ENCODE data around the gene ZNF407.

ZNF407 gene

DNA sequence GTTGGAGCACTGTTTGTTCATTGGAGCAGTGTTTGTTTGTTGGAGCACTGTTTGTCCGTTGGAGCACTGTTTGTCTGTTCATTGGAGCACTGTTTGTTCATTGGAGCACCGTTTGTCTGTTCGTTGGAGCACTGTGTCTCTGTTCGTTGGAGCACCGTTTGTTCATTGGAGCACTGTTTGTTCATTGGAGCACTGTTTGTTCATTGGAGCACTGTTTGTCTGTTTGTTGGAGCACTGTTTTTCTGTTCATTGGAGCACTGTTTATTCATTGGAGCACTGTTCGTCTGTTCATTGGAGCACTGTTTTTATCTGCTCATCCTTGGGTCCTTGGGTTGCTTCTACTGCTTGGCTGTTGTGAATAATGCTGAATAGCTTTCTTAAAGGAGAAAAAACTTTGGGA lies 74.7 kb downstream of the ZNF407 start:
- Histone ChIP-seq H3K36me3 (ENCODE audit: control insufficient read depth, insufficient read depth, low read length) (peaks cover 5% of the 10 kb centered on the region), H3K4me3 (ENCODE audit: extremely low read depth, insufficient read depth, low read length, poor library complexity, severe bottlenecking) (no peak overlapping the region), H3K9me3 (ENCODE audit: control insufficient read depth, low read length) (peaks cover 8% of the 10 kb centered on the region), H3K4me1 (ENCODE audit: control insufficient read depth, insufficient read depth, low read length, poor library complexity, severe bottlenecking) (no peaks in the 10 kb centered on the region), H3K27ac (ENCODE audit: low read depth, low read length, severe bottlenecking) (no peak overlapping the region)
- 83 to 93% methylated on average over 3 to 4 of the region's 6 CpGs for WGBS, 2 experiments (ENCODE audit: insufficient coverage in 2 of 2)

GRCh38 chr18:74674487-74674886 lies 76.8 kb downstream of the ZNF407 start:
- H3K4me3 ChIP-seq (ENCODE audit: extremely low read depth, insufficient read depth, low read length, poor library complexity, severe bottlenecking) = no peak overlapping the region
- H3K36me3 ChIP-seq (ENCODE audit: control insufficient read depth, insufficient read depth, low read length) = peaks cover 5% of the 10 kb centered on the region
- H3K9me3 ChIP-seq (ENCODE audit: control insufficient read depth, low read length) = peaks cover 12% of the 10 kb centered on the region
- H3K4me1 ChIP-seq (ENCODE audit: control insufficient read depth, insufficient read depth, low read length, poor library complexity, severe bottlenecking) = no peaks in the 10 kb centered on the region
- peak overlapping the region; percentile 16 for H3K27ac ChIP-seq (ENCODE audit: low read depth, low read length, severe bottlenecking)
- 88 to 100% methylated on average over 1 of the region's 2 CpGs for WGBS, 2 experiments (ENCODE audit: insufficient coverage in 2 of 2)

- H3K36me3 ChIP-seq (ENCODE audit: control insufficient read depth, insufficient read depth, low read length) = peaks cover 5% of the 10 kb centered on the region
- no peak overlapping the region for H3K27ac ChIP-seq (ENCODE audit: low read depth, low read length, severe bottlenecking)
- H3K4me1 ChIP-seq (ENCODE audit: control insufficient read depth, insufficient read depth, low read length, poor library complexity, severe bottlenecking) = no peaks in the 10 kb centered on the region
- 67 to 91% methylated on average over 2 to 4 of the region's 6 CpGs for WGBS, 2 experiments (ENCODE audit: insufficient coverage in 2 of 2)
- no peak overlapping the region for H3K4me3 ChIP-seq (ENCODE audit: extremely low read depth, insufficient read depth, low read length, poor library complexity, severe bottlenecking)
- peaks cover 12% of the 10 kb centered on the region for H3K9me3 ChIP-seq (ENCODE audit: control insufficient read depth, low read length)
Measured at GRCh38 chr18:74679006-74679678, 81.5 kb downstream of the ZNF407 start.

DNA sequence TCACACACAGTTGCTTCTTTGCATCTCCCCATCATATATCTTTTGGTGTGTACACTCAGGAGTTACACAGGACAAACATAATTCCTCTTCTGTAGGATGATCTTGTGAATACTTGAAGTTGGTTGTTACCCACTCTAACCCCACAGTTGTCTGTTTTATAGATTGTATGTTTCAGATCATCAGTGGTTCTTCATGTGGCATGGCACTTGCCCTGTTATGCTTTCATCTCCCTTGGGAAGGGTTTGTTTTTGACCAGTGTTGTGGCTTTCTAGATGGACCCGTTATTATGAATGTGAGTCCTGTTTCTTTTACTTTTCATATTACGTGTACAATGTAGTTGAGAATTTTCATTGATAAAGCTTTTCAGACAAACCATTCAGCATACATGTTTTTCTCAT lies 82.0 kb downstream of the ZNF407 start:
- no peak overlapping the region for H3K27ac ChIP-seq (ENCODE audit: low read depth, low read length, severe bottlenecking)
- no peak overlapping the region for H3K4me3 ChIP-seq (ENCODE audit: extremely low read depth, insufficient read depth, low read length, poor library complexity, severe bottlenecking)
- peaks cover 12% of the 10 kb centered on the region for H3K9me3 ChIP-seq (ENCODE audit: control insufficient read depth, low read length)
- H3K36me3 ChIP-seq (ENCODE audit: control insufficient read depth, insufficient read depth, low read length) = peaks cover 5% of the 10 kb centered on the region
- no peaks in the 10 kb centered on the region for H3K4me1 ChIP-seq (ENCODE audit: control insufficient read depth, insufficient read depth, low read length, poor library complexity, severe bottlenecking)
- WGBS, 2 experiments (ENCODE audit: insufficient coverage in 2 of 2) = no CpG with 5 or more reads among the region's 2 CpGs

DNA sequence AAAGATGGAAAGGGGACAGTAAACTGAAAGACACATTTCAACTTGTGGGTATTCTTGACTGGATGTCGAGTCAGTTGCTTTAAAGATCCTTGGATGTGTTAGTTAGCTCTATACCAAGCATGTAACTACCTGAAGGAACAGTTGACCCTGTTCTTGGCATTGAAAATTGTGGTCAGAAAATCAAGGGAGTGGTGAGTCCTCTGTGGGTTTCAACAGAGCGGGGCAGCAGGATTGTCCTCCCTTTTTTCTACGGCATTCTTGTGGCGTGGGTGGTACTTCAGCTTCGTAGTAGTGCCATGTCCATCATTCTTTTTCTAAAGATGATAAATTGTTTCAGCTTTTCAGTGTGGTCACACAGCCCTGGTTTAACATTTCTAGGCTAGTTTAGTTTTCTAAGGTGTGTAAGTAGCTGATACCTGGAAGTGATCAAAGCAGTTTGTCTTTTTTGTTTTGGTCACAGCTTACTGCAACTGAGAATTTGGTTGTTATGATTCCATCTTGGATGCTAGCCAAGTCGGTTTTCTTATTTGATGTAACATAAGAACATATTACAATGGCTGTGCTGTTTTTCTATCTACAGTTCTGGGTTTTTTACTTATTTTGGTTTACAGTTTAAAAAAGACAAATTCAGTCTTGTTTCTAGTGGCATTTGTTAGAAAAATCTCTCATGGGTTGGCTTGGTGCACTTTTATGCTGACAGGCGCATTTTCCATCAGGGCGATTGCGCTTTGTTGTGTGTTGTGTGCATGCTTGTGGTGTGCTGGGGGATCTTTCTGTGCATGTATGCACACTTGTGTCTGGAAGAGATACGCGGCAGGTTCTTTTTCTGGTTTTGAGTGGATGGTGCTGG lies 84.7 kb downstream of the ZNF407 start:
- H3K9me3 ChIP-seq (ENCODE audit: control insufficient read depth, low read length) = peaks cover 4% of the 10 kb centered on the region
- H3K36me3 ChIP-seq (ENCODE audit: control insufficient read depth, insufficient read depth, low read length) = no peaks in the 10 kb centered on the region
- H3K27ac ChIP-seq (ENCODE audit: low read depth, low read length, severe bottlenecking) = no peak overlapping the region
- no peaks in the 10 kb centered on the region for H3K4me1 ChIP-seq (ENCODE audit: control insufficient read depth, insufficient read depth, low read length, poor library complexity, severe bottlenecking)
- 90 to 94% methylated on average over 5 to 6 of the region's 11 CpGs for WGBS, 2 experiments (ENCODE audit: insufficient coverage in 2 of 2)
- no peak overlapping the region for H3K4me3 ChIP-seq (ENCODE audit: extremely low read depth, insufficient read depth, low read length, poor library complexity, severe bottlenecking)

DNA sequence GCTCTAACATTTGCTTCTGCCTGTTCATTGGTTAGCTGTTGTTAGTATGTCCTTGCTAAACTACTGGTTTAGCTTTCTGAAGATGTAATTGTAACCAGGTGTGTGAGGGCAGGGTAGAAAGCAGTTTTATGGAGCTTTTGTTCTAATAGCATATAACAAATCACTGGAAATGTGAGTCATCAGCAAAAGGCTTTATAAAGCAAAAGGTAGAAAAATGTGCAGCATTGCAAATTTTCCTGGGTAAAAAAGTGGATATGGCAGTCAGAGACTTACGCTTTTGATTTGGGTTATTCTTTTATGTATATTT lies 85.3 kb downstream of the ZNF407 start:
- Histone ChIP-seq H3K4me3 (ENCODE audit: extremely low read depth, insufficient read depth, low read length, poor library complexity, severe bottlenecking) (no peak overlapping the region), H3K4me1 (ENCODE audit: control insufficient read depth, insufficient read depth, low read length, poor library complexity, severe bottlenecking) (no peaks in the 10 kb centered on the region), H3K9me3 (ENCODE audit: control insufficient read depth, low read length) (peaks cover 2% of the 10 kb centered on the region), H3K36me3 (ENCODE audit: control insufficient read depth, insufficient read depth, low read length) (no peaks in the 10 kb centered on the region), H3K27ac (ENCODE audit: low read depth, low read length, severe bottlenecking) (no peak overlapping the region)
- WGBS, 2 experiments (ENCODE audit: insufficient coverage in 2 of 2) = no CpG with 5 or more reads among the region's 1 CpG

- no peaks in the 10 kb centered on the region for H3K4me1 ChIP-seq (ENCODE audit: control insufficient read depth, insufficient read depth, low read length, poor library complexity, severe bottlenecking)
- H3K9me3 ChIP-seq (ENCODE audit: control insufficient read depth, low read length) = no peaks in the 10 kb centered on the region
- H3K36me3 ChIP-seq (ENCODE audit: control insufficient read depth, insufficient read depth, low read length) = no peaks in the 10 kb centered on the region
- no peak overlapping the region for H3K27ac ChIP-seq (ENCODE audit: low read depth, low read length, severe bottlenecking)
- H3K4me3 ChIP-seq (ENCODE audit: extremely low read depth, insufficient read depth, low read length, poor library complexity, severe bottlenecking) = no peak overlapping the region
Measured at GRCh38 chr18:74683573-74683972, 85.9 kb downstream of the ZNF407 start.

- Histone ChIP-seq H3K36me3 (ENCODE audit: control insufficient read depth, insufficient read depth, low read length) (no peaks in the 10 kb centered on the region), H3K9me3 (ENCODE audit: control insufficient read depth, low read length) (no peaks in the 10 kb centered on the region), H3K4me3 (ENCODE audit: extremely low read depth, insufficient read depth, low read length, poor library complexity, severe bottlenecking) (no peak overlapping the region), H3K27ac (ENCODE audit: low read depth, low read length, severe bottlenecking) (no peak overlapping the region), H3K4me1 (ENCODE audit: control insufficient read depth, insufficient read depth, low read length, poor library complexity, severe bottlenecking) (no peaks in the 10 kb centered on the region)
- WGBS, 2 experiments (ENCODE audit: insufficient coverage in 2 of 2) = 86% methylated on average over 2 of the region's 2 CpGs; no CpG with 5 or more reads in 1 of the 2 experiments
Measured at GRCh38 chr18:74689251-74689650, 91.6 kb downstream of the ZNF407 start.

GRCh38 chr18:74692367-74693013 lies 94.8 kb downstream of the ZNF407 start:
- H3K4me3 ChIP-seq (ENCODE audit: extremely low read depth, insufficient read depth, low read length, poor library complexity, severe bottlenecking) = no peak overlapping the region
- no peaks in the 10 kb centered on the region for H3K4me1 ChIP-seq (ENCODE audit: control insufficient read depth, insufficient read depth, low read length, poor library complexity, severe bottlenecking)
- H3K9me3 ChIP-seq (ENCODE audit: control insufficient read depth, low read length) = no peaks in the 10 kb centered on the region
- whole genome bisulfite sequencing, 2 experiments (ENCODE audit: insufficient coverage in 2 of 2) = 64 to 88% methylated on average over 4 to 5 of the region's 9 CpGs
- H3K27ac ChIP-seq (ENCODE audit: low read depth, low read length, severe bottlenecking) = no peak overlapping the region
- no peaks in the 10 kb centered on the region for H3K36me3 ChIP-seq (ENCODE audit: control insufficient read depth, insufficient read depth, low read length)

- no peaks in the 10 kb centered on the region for H3K36me3 ChIP-seq (ENCODE audit: control insufficient read depth, insufficient read depth, low read length)
- no CpG with 5 or more reads among the region's 1 CpG for WGBS, 2 experiments (ENCODE audit: insufficient coverage in 2 of 2)
- no peaks in the 10 kb centered on the region for H3K4me1 ChIP-seq (ENCODE audit: control insufficient read depth, insufficient read depth, low read length, poor library complexity, severe bottlenecking)
- H3K4me3 ChIP-seq (ENCODE audit: extremely low read depth, insufficient read depth, low read length, poor library complexity, severe bottlenecking) = no peak overlapping the region
- H3K9me3 ChIP-seq (ENCODE audit: control insufficient read depth, low read length) = no peaks in the 10 kb centered on the region
- H3K27ac ChIP-seq (ENCODE audit: low read depth, low read length, severe bottlenecking) = no peak overlapping the region
Measured at GRCh38 chr18:74694436-74694835, 96.8 kb downstream of the ZNF407 start.

GRCh38 chr18:74695170-74695569 lies 97.5 kb downstream of the ZNF407 start:
- Histone ChIP-seq H3K4me1 (ENCODE audit: control insufficient read depth, insufficient read depth, low read length, poor library complexity, severe bottlenecking) (no peaks in the 10 kb centered on the region), H3K9me3 (ENCODE audit: control insufficient read depth, low read length) (no peaks in the 10 kb centered on the region), H3K4me3 (ENCODE audit: extremely low read depth, insufficient read depth, low read length, poor library complexity, severe bottlenecking) (no peak overlapping the region), H3K36me3 (ENCODE audit: control insufficient read depth, insufficient read depth, low read length) (no peaks in the 10 kb centered on the region), H3K27ac (ENCODE audit: low read depth, low read length, severe bottlenecking) (no peak overlapping the region)
- 87% methylated on average over 4 of the region's 5 CpGs; no CpG with 5 or more reads in 1 of the 2 experiments for WGBS, 2 experiments (ENCODE audit: insufficient coverage in 2 of 2)

Measured in mesodermal cell (in vitro differentiated cells).